NCI-H82 treated with DMSO at 0.1 percent for 48 hours (cell line): ENCODE data around the gene FYB2.
"Not testable (repeated sequence)": the region's sequence is repeated elsewhere in the genome, so short reads cannot be mapped to it uniquely, and the experiment has no call there.

Source experiments
- DNase-seq: peaks from one replicate; lab custom pipeline; 2025; ENCODE audit not compliant: unreplicated experiment; lab: John Stamatoyannopoulos, UW

FYB2 gene

DNA sequence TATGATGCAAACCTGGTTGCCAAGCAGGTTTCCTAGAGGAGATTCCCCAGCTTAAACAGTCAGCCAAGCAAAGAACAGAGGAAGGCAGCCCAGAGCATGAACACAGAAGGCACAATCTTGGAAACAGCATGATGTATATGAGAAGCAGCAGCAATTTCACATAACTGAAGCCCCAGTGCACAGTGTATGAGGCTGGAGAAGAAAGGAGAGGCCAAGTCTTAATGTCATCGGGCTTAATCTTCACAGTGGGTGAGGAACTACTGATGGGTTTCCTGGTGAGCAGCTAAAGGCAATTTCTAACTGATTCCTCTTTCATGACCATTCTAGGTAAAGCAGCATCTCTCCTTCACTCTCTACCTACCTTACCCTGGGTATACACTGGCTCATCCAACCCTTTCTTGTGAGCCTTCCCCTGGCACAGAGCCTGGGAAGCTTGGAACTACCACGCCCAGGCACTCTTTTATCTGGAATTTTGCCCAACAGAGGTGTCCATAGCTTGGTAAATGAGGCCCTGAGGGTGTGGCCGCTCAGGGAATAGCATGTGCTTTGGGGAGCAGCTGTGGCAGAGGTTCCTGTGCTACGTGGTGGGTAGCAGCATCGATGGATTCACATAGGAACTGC lies 22.0 kb downstream of the FYB2 start:
- DNase-seq = no peak

DNA sequence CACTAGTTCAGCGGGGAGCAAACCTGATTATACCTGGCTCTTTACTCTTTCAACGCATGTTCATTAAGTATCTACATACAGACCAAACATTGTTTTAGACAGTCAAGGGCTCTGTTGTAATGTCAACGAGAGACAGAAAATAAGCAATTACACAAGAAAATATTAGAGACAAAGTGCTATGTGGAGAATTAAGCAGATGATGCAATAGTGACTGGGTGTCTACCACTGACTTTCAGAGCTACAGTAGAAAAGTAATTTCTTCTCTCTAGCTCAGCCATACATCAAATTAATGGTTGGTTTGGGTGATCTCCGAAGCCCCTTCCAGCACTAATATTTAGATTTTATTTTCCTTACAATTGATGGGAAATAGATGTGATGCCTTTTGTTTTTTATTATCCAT lies 23.3 kb downstream of the FYB2 start:
- no peak for DNase-seq

DNA sequence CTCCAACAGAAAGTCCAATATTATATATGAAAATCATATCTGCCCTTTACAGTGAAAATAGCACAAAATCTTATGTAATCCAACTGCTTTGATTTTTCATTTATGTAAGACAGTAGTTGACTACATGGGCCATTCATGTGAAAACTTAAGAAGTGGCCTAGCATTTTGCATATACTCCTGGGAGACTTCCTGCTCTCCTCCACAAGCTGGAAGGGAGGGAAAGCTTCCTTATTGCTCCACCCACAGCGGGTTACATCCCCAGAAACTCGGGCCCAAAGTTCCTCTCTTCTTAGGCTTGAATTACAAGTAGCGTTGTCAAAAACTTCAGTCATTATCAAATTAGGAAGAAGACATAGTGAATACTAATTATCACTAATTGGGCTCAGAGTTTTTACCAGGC lies 29.2 kb downstream of the FYB2 start:
- DNase-seq = no peak

DNA sequence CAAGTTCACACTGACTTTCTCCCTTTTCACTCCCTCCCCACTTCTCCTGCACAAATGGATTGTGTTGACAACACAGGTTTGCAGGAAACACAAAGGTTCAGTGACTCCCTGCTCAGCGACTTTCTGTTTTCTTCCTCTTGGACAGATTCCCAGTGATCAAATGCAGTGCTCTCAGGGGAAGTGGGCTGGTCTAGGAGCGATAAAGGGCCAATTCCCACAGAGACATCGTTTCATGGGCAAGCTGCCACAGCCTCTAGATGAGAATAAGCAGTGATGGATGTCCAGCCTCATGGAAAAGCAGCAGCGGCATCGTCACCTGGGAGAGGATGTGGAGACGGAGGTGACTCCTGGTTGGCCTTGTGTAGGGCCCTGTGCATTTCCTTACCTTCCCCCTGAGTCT lies 30.6 kb downstream of the FYB2 start:
- DNase-seq = peak; percentile 30

DNA sequence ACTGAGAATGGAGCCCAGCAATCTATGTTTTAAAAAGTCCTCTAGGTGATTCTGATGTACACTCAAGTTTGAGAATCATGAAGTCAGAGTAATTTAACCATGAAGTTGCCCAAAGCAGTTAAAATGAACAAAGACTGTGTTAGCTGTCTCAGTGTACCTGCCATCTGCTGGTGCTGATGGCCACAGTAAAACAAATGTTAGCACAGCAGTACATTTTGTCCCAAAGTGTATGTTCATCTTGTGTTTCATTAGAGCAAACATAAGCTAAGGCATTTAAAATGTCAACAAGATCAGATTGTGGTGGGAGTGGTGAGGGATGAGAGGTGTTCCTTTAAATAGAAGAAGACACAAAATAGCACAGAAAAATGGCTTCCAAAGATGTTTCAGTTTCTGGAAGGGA lies 31.1 kb downstream of the FYB2 start:
- no peak for DNase-seq

DNA sequence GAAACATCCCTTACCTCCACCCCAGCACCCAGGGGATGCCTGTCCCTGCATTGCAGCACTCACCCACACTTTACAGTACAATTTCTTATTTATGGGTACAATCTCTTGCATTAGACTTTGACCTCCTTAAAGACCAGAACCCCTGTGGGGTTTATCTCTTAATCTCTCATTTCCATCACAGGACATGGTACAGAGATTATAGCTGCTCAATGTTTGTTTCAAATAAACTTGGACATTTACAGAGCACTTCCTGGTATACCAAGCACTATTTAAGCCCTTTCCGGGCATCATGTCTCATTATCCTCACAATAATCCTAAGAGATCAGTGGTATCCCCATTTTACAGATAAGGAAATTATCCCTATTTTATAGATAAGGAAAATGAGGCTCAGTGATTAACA lies 31.9 kb downstream of the FYB2 start:
- DNase-seq = peak; percentile 9

DNA sequence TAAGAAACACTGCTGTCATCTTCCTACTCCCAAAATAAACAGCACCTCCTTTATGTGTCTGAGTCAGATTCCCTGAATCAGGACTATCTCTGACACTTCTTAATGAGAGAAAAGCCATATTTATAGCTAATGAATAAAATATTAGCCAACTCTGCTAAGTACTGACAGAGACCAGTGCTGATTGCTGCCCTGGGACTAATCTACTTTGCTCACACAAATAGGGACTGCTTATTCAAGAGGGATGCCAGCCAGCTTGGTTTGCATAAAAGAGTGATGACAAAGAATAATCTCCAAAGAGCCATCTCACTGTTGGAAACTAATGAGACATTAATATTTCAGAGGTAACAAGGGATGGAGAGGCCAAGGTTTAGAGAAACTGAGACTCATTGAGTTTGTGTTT lies 36.4 kb downstream of the FYB2 start:
- DNase-seq = no peak

DNA sequence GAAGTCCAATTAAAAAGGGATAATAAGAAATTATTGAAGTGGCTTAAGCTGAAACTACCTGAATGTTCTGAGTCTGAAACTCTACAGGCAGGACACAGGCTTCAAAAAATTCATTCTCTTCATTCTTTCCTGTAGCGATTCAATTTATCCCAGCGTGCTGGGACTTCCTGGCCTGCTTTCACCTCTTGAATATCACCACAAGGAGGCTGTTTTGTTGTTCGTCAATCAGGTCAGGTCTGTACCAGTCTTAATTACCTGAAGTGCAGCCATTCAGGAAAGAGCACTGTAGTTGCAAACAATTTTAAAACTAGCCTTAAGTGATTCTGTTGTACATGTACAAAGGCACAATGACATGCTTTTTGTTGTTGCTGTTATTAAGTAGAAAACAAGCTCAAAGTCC lies 38.4 kb downstream of the FYB2 start:
- DNase-seq = no peak

DNA sequence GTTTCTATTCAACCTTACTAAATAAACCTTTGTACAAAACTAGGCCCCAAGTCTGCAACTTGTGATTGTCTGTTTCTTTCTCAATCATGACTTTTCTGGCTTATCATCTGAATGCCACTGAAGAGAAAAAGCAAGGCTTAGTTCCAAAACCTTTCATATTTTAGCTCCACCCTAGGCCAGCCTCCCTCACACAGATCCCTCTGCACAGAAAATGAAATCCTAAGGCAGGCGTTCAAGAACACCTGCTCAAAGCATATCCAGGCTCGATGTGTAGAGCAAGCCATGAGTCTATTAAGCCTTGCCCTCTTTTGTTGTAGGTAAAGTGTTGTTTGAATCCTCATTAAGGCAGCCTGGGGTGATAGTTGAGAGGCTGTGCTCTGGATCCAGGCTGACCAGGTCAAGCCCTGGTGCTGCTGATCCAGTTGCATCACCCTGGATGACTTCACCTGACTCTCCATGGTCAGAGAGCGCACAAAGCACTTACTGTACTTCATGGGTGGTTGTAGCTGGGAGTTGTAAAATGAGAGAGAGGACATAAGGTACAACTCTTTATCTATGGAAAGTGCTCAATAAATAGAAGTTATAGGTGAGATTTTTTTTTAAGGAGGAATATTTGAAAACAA lies 39.0 kb downstream of the FYB2 start:
- DNase-seq = no peak

DNA sequence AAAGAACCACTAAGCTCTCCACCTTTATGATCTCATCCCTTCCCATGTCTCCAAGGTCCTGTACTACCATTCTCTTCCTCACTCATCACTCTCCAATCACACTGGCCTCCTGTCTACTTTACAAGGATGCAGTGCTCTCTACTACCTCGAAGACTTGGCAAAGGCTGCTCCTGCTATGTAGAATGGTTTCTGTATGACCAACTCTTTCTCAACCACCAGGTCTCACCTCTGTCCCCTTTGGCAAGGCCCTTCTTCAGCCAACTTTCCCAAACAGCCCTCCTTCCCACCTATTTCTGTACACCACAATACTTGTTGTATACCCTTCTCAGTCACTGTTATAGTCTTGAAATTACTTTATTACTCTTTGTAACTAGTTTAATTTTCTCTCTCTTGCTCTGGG lies 41.2 kb downstream of the FYB2 start:
- no peak for DNase-seq

DNA sequence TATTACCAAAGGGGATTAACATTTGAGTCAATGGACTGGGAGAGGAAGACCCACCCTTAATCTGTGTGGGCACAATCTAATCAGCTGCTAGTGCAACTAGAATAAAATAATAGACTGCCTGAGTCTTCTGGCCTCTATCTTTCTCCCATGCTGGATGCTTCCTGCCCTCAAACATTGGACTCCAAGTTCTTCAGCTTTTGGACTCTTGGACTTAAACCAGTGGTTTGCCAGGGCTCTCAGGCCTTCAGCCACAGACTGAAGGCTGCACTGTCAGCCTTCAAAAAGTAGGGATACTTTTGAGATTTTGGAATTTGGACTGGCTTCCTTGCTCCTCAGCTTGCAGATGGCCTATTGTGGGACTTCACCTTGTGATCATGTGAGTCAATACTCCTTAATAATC lies 44.5 kb downstream of the FYB2 start:
- not testable (repeated sequence) for DNase-seq

DNA sequence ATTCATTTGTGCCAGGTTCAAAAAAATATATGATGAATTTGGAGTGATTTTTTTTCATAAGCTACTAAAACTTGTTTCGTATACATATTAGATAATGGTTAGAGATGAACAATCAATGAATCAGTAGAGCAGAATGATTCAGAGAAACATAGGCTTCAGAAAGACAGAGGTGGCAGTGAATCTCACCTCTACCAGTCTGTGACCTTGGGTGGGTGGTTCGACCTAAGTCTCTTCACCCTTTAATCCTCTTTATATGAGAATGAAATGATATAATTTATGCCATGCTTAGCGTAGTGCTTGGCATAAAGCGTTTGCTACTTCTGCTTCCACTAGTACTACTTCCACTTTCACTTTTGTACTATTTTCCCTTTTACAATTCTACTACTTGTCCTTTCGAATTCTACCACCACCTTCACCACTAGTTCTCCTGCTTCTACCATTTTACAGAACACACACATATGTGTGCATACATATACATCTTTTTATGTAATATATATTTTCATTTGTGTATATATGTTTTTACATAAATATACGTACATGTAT lies 45.1 kb downstream of the FYB2 start:
- DNase-seq = no peak

DNA sequence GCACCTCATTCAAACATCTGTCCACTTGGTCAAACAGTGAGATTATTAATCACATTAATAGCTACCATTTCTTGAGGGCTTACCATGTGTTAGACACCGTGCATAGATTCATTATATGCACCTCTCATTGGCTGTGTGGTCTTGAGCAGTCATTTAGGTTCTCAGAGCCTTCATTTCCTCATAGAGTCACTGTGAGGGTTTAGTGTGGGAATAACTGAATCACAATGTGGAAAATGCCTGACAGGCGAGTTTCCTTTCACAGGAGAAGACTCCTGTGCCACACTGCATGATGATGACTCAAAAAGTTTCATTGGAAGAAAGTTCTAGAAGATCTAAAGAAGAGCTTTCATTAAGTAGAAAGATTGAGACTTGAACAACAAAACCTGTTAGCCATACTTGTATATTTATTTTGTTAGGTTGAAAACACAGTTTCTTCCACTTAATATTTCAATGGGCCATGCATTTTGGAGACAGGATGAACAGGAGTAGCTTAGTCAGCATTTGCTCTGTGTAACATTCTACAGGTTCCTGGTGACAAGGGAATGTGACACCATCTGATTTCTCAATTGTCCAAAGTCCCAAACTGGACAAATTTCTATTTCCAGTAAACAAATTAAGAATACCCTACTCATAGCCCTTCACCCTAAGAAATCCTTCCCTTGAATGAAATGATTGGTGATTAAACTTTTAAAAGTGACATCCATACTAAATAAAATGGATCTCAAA lies 45.7 kb downstream of the FYB2 start:
- no peak for DNase-seq

DNA sequence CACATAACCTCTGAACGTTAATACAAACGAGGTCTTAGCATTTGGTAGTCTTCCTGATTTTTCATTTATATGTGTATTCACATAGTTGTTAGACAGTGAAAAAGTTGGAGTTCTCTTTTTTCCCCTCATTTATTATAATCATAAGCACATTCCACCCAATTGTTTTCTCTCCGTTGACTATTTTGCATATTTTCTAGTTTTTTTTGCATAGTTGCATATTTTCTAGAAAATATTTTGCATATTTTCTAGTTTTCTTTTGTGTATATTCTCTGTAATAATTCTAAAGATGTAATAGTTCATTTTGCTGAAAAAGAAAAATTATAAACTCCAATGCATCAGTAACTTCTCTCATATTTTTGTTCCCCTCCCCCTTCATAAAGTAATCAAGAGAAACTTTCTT lies 47.5 kb downstream of the FYB2 start:
- no peak for DNase-seq

DNA sequence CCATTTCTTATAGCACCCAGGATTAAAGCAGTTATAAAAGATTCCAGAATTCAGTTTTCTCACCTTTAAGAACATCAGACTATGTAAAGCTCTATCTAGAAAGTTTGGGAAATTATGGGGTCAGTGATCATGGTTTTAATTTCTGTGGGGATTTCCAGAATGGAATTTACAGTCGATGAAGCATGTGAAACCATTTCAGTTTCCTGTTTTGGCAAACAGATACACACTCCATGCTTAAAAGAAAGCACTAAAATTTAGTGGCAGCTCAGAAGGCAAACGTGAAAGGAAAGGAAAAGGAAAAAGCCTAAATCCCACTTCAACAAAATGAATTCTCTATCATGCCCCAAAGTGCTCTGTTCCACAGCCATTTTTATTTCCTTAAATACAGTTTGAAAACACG lies 60.4 kb downstream of the FYB2 start:
- no peak for DNase-seq

DNA sequence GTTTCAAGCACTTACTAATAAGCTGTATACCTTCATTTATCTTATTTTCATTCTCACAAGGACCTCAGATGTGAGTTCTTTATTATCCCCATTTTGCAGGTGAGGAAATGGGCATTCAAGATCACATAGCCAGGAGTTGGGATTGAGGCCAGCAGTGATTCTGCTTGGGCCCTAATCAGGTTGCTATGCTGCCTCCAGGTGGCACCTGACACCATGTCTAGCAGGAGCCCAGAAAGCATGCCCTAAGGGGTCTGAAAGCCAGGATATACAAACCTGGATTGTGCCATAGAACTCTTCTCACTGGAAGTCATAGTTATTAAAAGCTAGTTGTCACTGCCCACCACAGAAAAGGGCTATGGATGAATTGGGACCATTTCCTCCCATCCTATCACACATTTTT lies 61.1 kb downstream of the FYB2 start:
- peak; percentile 22 for DNase-seq

DNA sequence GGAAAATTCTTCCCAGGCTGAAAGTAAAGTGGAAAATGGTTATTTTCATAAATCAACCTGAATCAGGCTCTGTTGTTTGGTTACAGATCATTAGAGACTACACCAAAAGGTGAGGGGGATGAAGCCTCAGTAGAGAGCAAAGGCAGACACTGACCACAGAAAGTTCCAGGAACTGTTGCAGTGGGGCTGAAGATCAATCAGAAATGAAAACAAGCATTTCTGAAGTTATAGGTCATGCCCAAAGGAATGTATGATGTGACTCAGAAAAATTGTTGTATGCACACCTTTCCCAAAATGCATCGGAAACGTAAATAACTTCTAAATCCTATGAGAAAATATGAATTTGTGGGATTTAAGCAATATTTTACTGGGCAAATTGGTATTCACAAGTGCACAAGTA lies 63.3 kb downstream of the FYB2 start:
- no peak for DNase-seq

DNA sequence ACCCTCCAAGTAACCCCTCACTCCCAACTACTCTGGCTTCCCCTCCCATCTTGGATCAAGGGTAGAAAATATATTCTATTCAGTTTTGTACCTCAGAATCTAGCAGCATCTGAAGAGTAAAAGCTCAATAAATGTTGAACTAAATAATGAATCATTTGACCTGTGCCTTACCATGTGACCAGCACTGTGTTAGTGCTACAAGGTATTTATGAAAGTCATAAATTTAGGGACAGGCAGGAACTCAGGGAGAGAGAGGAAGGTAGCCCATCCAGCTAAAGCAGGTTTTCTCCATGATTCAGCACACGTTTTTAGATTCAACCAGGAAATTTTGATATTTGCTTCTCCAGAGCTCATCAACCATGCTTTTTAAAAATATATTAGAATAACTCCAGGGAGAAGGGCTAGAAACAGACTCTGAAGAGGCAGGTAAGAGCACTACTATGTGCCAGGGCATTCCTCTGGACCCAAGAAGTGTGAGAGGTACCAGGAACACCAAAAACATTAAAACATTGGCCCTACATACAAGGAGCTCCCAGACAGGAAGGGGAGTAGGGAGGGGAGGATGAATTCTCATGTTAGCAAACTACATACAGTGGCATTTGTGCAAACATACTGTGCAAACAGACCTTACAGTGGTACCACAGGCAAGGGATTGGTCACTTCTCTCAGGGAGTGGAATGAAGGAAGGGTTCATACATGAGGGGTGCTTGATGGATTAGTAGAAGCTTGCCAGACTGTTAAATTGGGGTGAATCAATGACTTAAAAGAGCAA lies 64.3 kb downstream of the FYB2 start:
- DNase-seq = no peak

DNA sequence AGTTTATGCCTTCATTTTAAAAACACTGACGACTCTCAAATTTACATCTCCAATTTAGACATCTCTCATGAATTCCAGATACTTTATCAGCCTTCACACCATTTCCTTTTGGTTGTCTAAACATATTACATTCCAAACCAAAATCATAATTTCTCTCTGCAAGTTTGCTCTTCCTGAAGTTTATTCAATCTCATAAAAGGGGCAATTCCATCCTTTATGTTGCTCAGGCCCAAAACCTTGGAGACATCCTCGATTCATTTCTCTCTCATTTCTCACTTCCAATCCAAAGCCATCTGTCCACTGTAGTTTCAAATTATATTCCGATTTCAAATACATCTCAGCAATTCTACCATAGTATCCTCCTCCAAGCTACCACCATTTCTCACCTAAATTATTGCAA lies 74.0 kb downstream of the FYB2 start:
- DNase-seq = no peak

DNA sequence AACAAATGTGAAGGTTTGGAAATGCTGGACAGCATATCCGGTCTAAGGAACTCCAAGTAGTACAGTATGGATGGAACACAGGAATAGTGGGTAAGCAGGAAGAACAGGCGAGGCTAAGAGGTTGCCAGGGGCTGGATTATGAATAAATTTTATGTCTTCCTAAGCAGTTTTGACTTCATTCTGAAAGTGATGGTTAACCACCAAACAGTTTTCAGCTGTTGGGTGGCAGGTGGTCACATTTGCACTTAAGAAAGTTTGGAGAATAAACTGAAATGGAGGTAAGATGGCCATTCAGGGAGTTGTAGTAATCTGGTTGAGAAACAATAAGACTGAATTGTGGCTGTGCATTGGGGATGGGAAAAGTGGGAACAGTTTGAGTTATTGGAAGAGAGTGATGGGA lies 90.2 kb downstream of the FYB2 start:
- no peak for DNase-seq

DNA sequence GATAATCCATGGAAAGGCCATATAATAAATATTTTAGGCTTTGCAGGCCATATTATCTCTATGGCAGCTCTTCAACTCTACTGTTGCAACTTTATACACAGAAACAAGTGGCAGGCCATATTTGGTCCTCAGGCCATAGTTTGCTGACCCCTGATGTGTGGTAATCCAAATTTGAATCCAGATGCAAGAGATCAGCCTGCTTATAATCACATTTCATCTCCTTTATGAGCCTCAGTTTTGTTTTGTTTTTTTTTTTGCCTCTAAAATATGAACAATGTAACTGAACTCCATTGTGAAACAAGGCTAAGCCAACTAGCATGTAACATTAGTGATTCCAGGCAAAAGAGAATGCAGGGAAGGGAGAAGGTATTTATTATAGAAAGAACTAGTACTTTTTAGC lies 92.5 kb downstream of the FYB2 start:
- DNase-seq = no peak

DNA sequence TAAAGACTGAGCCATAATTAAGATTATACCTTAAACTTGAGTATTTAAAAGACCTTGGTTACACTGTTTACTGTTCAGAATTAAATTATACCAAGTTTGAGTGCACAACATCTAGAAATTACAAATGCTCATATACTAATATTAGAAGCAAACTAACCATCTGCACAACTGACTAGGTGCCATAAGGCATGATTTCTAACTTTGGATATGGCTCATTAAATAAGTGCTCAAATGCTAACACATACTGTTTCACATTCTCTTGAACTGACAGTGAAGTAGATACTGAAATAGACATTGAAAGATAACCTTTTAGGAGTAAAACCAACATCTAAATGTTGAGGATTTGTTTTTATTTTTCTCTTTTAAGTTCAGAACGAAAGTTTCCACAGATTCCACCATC lies 100.0 kb downstream of the FYB2 start:
- no peak for DNase-seq
